K562 (cell line): ENCODE measurements around the gene SEPTIN8. TPM values are rescaled to one million over a fixed set of nuclear protein-coding genes. Genes with fewer than 3 reads are reported as not detected.
A peak's percentile ranks its signal among the peaks of the same experiment; 100 is the strongest.

Experiments
- ATF1 ChIP-seq, 2 experiments: fragments of 450-650 bp in 1 of 2; IDR thresholded peaks; 2 replicates each; pipeline ENCODE4 v1.6.1; 2016; ENCODE audit warnings: missing compliant biosample characterization in 1 of 2, missing genetic modification characterization in 1 of 2
- CXXC5 ChIP-seq: fragments of 250-450 bp; sonication (Bioruptor Pico); IDR thresholded peaks from 2 replicates; pipeline ENCODE4 v1.8.0; 2022; ENCODE audit warnings: inconsistent platforms, mild to moderate bottlenecking, moderate library complexity
- EZH2 ChIP-seq: IDR thresholded peaks from 2 replicates; pipeline ENCODE4 v1.6.1; 2012; ENCODE audit warnings: low read depth, mild to moderate bottlenecking, inconsistent platforms, low read length, borderline replicate concordance
- HCFC1 ChIP-seq: IDR thresholded peaks from 2 replicates; pipeline ENCODE4 v1.6.1; 2012; ENCODE audit warnings: low read depth, low read length, improper control_type of control experiment
- HDAC1 ChIP-seq, 2 experiments: fragments of 450-650 bp; IDR thresholded peaks; 2 replicates each; pipeline ENCODE4 v1.6.1; 2016 to 2017; ENCODE audit warnings: inconsistent platforms in 1 of 2, mild to moderate bottlenecking in 1 of 2, moderate library complexity in 1 of 2
- HNRNPLL ChIP-seq: fragments of 200-400 bp; formaldehyde crosslinking; IDR thresholded peaks from 2 replicates; pipeline ENCODE4 v1.6.1; 2017; ENCODE audit warnings: low read length, low read depth, mild to moderate bottlenecking; ENCODE audit not compliant: poor library complexity, severe bottlenecking
- HOXB6 ChIP-seq: fragments of 250-450 bp; sonication (Bioruptor Pico); IDR thresholded peaks from 2 replicates; pipeline ENCODE4 v1.5.1; 2022; ENCODE audit warnings: mild to moderate bottlenecking, borderline replicate concordance
- KDM5B ChIP-seq: fragments of 200-600 bp; sonication (generic); IDR thresholded peaks from 2 replicates; pipeline ENCODE4 v1.6.1; 2012; ENCODE audit warnings: low read depth, mild to moderate bottlenecking, moderate library complexity, low read length, control low read depth, inconsistent platforms; ENCODE audit not compliant: insufficient replicate concordance
- MCM5 ChIP-seq: fragments of 450-650 bp; IDR thresholded peaks from 2 replicates; pipeline ENCODE4 v1.6.1; 2016; ENCODE audit warnings: low read depth
- MEF2A ChIP-seq: IDR thresholded peaks from 2 replicates; pipeline ENCODE4 v1.6.1; 2011; ENCODE audit warnings: low read depth, mild to moderate bottlenecking, low read length, moderate library complexity; ENCODE audit not compliant: control insufficient read depth
- PCBP1 ChIP-seq: fragments of 200-400 bp; formaldehyde crosslinking; IDR thresholded peaks from 2 replicates; pipeline ENCODE4 v1.6.1; 2018; ENCODE audit warnings: mild to moderate bottlenecking, low read depth, low read length; ENCODE audit not compliant: poor library complexity, severe bottlenecking
- PHB ChIP-seq: fragments of 250-450 bp; sonication (Bioruptor Pico); IDR thresholded peaks from 2 replicates; pipeline ENCODE4 v1.5.0; 2021
- POLR2AphosphoS5 ChIP-seq: IDR thresholded peaks from 2 replicates; pipeline ENCODE4 v1.6.1; 2011; ENCODE audit warnings: mild to moderate bottlenecking, low read depth, low read length, moderate library complexity; ENCODE audit not compliant: control insufficient read depth, insufficient read depth
- PRPF4 ChIP-seq: fragments of 200-400 bp; formaldehyde crosslinking; IDR thresholded peaks from one replicate; pipeline ENCODE4 v1.6.1; 2017; ENCODE audit warnings: low read length, low read depth, mild to moderate bottlenecking; ENCODE audit not compliant: insufficient read depth, poor library complexity, severe bottlenecking
- RBBP5 ChIP-seq: fragments of 200-600 bp; sonication (generic); IDR thresholded peaks from 2 replicates; pipeline ENCODE4 v1.6.1; 2012; ENCODE audit warnings: borderline replicate concordance, mild to moderate bottlenecking, low read length, control low read depth, inconsistent platforms; ENCODE audit not compliant: insufficient read depth, poor library complexity, severe bottlenecking
- TCFL5 ChIP-seq: fragments of 250-450 bp; sonication (Bioruptor Pico); conservative IDR thresholded peaks from 2 replicates; pipeline ENCODE4 v1.6.1; 2021; ENCODE audit warnings: mild to moderate bottlenecking, moderate library complexity, matching md5 sums
- TFAM ChIP-seq: fragments of 250-450 bp; sonication (Bioruptor Pico); conservative IDR thresholded peaks from 2 replicates; pipeline ENCODE4 v1.5.0; 2021; ENCODE audit warnings: mild to moderate bottlenecking, moderate library complexity
- TOE1 ChIP-seq, 2 experiments: fragments of 450-650 bp in 1 of 2; sonication (generic) in 1 of 2; formaldehyde crosslinking in 1 of 2; IDR thresholded peaks; 2 replicates each; pipeline versions ENCODE4 v1.7.1 to v1.8.0; 2016 to 2022; ENCODE audit warnings: borderline replicate concordance in 2 of 2, mild to moderate bottlenecking in 2 of 2, antibody characterized with exemption in 1 of 2, inconsistent platforms in 1 of 2, low read depth in 1 of 2, missing genetic modification reagents in 1 of 2, moderate library complexity in 1 of 2
- ZC3H4 ChIP-seq: sonication (generic); formaldehyde crosslinking; IDR thresholded peaks from 2 replicates; pipeline ENCODE4 v1.9.0; 2021; ENCODE audit warnings: missing genetic modification reagents, borderline replicate concordance
- ZNF239 ChIP-seq: fragments of 250-450 bp; sonication (Bioruptor Pico); IDR thresholded peaks from 2 replicates; pipeline ENCODE4 v1.4.0; 2020; ENCODE audit warnings: mild to moderate bottlenecking
- polyA plus RNA-seq, 8 experiments: library from polyadenylated mRNA; depleted of rRNA in 4 of 8; stranded (reverse) in 5 of 8; unstranded in 3 of 8; fragments of >200 nt; fragmentation: Nextera tagmentation in 2 of 8; fragmentation: Illumina TruSeq in 1 of 8; extraction: Ambion mirVana in 2 of 8; extraction: Trizol in 1 of 8; gene quantifications; 2 replicates each; pipeline versions ENCODE4 v1.2.1 to v1.2.3, GENCODE V29; 2011 to 2014; ENCODE audit warnings: inconsistent platforms in 1 of 8, missing spikeins in 1 of 8
- total RNA-seq, 7 experiments: library from RNA; depleted of rRNA in 6 of 7; stranded (reverse); fragments of >200 nt in 6 of 7; fragmentation: Illumina TruSeq in 2 of 7; extraction: Trizol in 2 of 7; gene quantifications; 2 replicates each; pipeline versions ENCODE4 v1.2.1 to v1.2.3, GENCODE V29; 2011 to 2021; ENCODE audit warnings: low replicate concordance in 1 of 7
- TF ChIP-seq, protein P1 (sequence below): sonication (generic); formaldehyde crosslinking; IDR thresholded peaks from 2 replicates; pipeline ENCODE4 v1.8.1; 2022; ENCODE audit warnings: missing genetic modification reagents
- TF ChIP-seq, protein P2 (sequence below): sonication (generic); formaldehyde crosslinking; IDR thresholded peaks from 2 replicates; pipeline ENCODE4 v1.8.0; 2022; ENCODE audit warnings: mild to moderate bottlenecking, missing genetic modification reagents, borderline replicate concordance

SEPTIN8 gene
- total and polyA plus RNA-seq, 9 of the 15 experiments (the other 6 are each of a cell fraction or from before 2014, with no cell fraction given) = 19.3 to 142 (median 101) TPM

DNA sequence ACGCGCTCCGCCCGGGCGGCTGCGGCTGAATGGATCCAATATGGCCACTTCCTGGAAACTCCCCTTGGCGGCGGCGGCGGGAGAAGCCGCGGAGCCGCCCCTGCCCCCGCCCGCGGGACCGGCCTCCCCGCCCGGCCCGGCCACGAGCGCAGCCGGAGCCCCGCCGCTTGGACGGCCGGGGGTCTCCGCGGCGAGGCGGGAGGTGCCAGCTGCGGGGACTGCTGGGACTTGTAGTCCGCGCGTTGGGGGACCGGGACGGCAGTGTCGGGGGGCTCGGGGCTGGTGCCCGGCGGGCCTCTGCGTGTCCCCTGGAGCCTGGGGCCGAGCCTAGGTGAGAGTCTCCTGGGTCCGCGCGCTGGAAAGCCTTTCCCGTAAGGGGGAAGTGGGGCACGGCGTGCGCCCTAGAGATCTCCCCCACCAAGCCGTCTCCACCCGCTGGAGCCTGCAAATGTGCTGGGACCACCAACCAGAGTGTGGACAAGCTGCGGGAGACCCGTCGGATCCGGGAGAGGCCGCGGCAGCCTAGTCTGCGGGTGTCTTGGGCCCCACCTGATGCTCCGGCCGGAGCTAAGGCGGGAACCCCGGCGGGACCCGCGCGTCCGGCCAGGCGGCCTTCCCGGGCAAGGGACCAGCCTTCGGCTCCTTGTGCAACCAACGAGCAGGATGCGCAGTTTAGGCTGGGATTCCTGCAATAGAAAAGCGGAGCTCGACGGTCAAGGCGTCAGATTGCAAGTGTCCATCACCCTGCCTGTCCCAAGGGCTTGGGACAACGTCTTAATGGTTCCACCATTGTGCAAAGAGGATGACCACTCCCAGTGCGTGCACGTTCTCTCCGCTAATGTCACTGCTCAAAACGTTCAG, at the start of gene SEPTIN8 (continued):
- TF ChIP-seq, protein P1, sequence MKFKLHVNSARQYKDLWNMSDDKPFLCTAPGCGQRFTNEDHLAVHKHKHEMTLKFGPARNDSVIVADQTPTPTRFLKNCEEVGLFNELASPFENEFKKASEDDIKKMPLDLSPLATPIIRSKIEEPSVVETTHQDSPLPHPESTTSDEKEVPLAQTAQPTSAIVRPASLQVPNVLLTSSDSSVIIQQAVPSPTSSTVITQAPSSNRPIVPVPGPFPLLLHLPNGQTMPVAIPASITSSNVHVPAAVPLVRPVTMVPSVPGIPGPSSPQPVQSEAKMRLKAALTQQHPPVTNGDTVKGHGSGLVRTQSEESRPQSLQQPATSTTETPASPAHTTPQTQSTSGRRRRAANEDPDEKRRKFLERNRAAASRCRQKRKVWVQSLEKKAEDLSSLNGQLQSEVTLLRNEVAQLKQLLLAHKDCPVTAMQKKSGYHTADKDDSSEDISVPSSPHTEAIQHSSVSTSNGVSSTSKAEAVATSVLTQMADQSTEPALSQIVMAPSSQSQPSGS = no peak
- TF ChIP-seq ZC3H4 (CRISPR knock-in tag) = no peak
- TF ChIP-seq PCBP1 = no peak
- TF ChIP-seq MCM5 = no peak
- TF ChIP-seq HNRNPLL = peak; percentile 87
- TF ChIP-seq KDM5B = peak; percentile 20
- peak; percentile 44 for TF ChIP-seq CXXC5 (CRISPR knock-in tag)
- TF ChIP-seq HOXB6 (CRISPR knock-in tag) = no peak
- no peak for TF ChIP-seq PRPF4
- no peak for TF ChIP-seq ZNF239
- no peak for TF ChIP-seq POLR2AphosphoS5
- TF ChIP-seq RBBP5 = peak; percentile 62
- TF ChIP-seq EZH2 = no peak
- peak in 1 of 2 experiments; percentile 10; a peak in 1 of 4 replicates for TF ChIP-seq HDAC1 (IDR thresholded peaks at IDR 0.05)
- no peak for TF ChIP-seq TFAM
- no peak for TF ChIP-seq TCFL5 (CRISPR knock-in tag)
- 0 out of 2 replicates have a peak, but pooled peaks have one; percentile 36 for TF ChIP-seq TOE1 (IDR thresholded peaks at IDR 0.05; ENCODE audit: borderline replicate concordance)
- TF ChIP-seq TOE1 (CRISPR knock-in tag; IDR thresholded peaks at IDR 0.05; ENCODE audit: borderline replicate concordance, low read depth) = no peak
- TF ChIP-seq PHB (CRISPR knock-in tag) = no peak
- no peak for TF ChIP-seq MEF2A
- TF ChIP-seq HCFC1 = peak; percentile 75
- TF ChIP-seq, protein P2, sequence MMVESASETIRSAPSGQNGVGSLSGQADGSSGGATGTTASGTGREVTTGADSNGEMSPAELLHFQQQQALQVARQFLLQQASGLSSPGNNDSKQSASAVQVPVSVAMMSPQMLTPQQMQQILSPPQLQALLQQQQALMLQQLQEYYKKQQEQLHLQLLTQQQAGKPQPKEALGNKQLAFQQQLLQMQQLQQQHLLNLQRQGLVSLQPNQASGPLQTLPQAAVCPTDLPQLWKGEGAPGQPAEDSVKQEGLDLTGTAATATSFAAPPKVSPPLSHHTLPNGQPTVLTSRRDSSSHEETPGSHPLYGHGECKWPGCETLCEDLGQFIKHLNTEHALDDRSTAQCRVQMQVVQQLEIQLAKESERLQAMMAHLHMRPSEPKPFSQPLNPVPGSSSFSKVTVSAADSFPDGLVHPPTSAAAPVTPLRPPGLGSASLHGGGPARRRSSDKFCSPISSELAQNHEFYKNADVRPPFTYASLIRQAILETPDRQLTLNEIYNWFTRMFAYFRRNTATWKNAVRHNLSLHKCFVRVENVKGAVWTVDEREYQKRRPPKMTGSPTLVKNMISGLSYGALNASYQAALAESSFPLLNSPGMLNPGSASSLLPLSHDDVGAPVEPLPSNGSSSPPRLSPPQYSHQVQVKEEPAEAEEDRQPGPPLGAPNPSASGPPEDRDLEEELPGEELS (CRISPR knock-in tag) = 0 out of 2 replicates have a peak, but pooled peaks have one; percentile 43
- TF ChIP-seq ATF1 (CRISPR knock-in tag; IDR thresholded peaks at IDR 0.05) = no peak
- no peak for TF ChIP-seq ATF1 (tag; IDR thresholded peaks at IDR 0.05)
